Activated CD4-positive, alpha-beta T cell treated with anti-CD3 and anti-CD28 coated beads, Interleukin-2, amount 10 ng/mL, durations not matched to agents 7 days and 5 days (primary cell): ENCODE measurements around the gene RGR. TPM values are rescaled to one million over a fixed set of nuclear protein-coding genes. Genes with fewer than 3 reads are reported as not detected.

Source experiments
- total RNA-seq, 2 experiments: library from RNA; stranded (reverse); gene quantifications; one replicate each; pipeline ENCODE4 v1.2.3, GENCODE V29; 2021

Gene RGR
- total RNA-seq, 2 experiments from 2014 or later, result not detected

Other genes with a start within 250 kb of the RGR start
- gene GHITM, start 105.5 kb upstream of the RGR start, total RNA-seq, result 100 to 1,000 TPM; 101 to 112 TPM
- not detected for gene GPR15LG, start 71.3 kb upstream of the RGR start, total RNA-seq
- gene CDHR1, start 50.5 kb upstream of the RGR start, total RNA-seq, result under 1 TPM in 1 of 2 experiments, not detected in 1; 0.07 TPM
- gene LRIT2, start 19.5 kb upstream of the RGR start, total RNA-seq, result not detected
- gene LRIT1, start 3.5 kb upstream of the RGR start, total RNA-seq, result not detected
- gene CCSER2, start 83.5 kb downstream of the RGR start, total RNA-seq, result 10 to 100 TPM; 86.4 to 93.1 TPM